Memory B cell (primary cell): ENCODE measurements around the gene B3GNT9.
A peak's percentile ranks its signal among the peaks of the same experiment; 100 is the strongest.

Experiments used
- ATAC-seq: fragments of 150-1000 bp; cut with Tn5 transposase; 2 replicates; pipeline ENCODE4 v1.10.0; 2021; ENCODE audit warnings: low read depth, mild to moderate bottlenecking, moderate library complexity
- DNase-seq, 2 donors: peaks; one replicate each; pipeline ENCODE4 v3.0.0; 2022; ENCODE audit warnings: low spot score in 2 of 2
- H3K27ac Mint-ChIP-seq: one replicate; pipeline ENCODE4 v1.8.0; 2022; ENCODE audit warnings: mild to moderate bottlenecking, moderate library complexity, mixed read lengths
- H3K27me3 Mint-ChIP-seq: one replicate; pipeline ENCODE4 v1.8.0; 2022; ENCODE audit warnings: mixed read lengths
- H3K36me3 Mint-ChIP-seq: one replicate; pipeline ENCODE4 v1.8.0; 2022; ENCODE audit warnings: mild to moderate bottlenecking, mixed read lengths
- H3K4me1 Mint-ChIP-seq: one replicate; pipeline ENCODE4 v1.8.0; 2022; ENCODE audit warnings: mixed read lengths
- H3K4me3 Mint-ChIP-seq: one replicate; pipeline ENCODE4 v1.8.0; 2022; ENCODE audit warnings: mild to moderate bottlenecking, moderate library complexity, mixed read lengths
- H3K9me3 Mint-ChIP-seq: one replicate; pipeline ENCODE4 v1.8.0; 2022; ENCODE audit warnings: mixed read lengths

The B3GNT9 gene

GRCh38 chr16:67166598-67167168 lies 15.9 kb upstream of the B3GNT9 start:
- Mint-ChIP-seq H3K9me3 (no peaks in the 10 kb centered on the region), H3K4me1 (peaks cover 24% of the 10 kb centered on the region), H3K27ac (peak overlapping the region; percentile 17), H3K27me3 (peaks cover 32% of the 10 kb centered on the region), H3K4me3 (no peak overlapping the region), H3K36me3 (peaks cover 2% of the 10 kb centered on the region)
- DNase-seq (no peak), ATAC-seq (no peak)

- no peaks in the 10 kb centered on the region for H3K9me3 Mint-ChIP-seq
- ATAC-seq (no peak), DNase-seq (no peak)
- H3K27ac Mint-ChIP-seq = no peak overlapping the region
- peaks cover 27% of the 10 kb centered on the region for H3K27me3 Mint-ChIP-seq
- peaks cover 2% of the 10 kb centered on the region for H3K36me3 Mint-ChIP-seq
- H3K4me1 Mint-ChIP-seq = peaks cover 20% of the 10 kb centered on the region
- H3K4me3 Mint-ChIP-seq = no peak overlapping the region
These were observed 15.3 kb upstream of the B3GNT9 start for GRCh38 chr16:67166110-67166547.

- Mint-ChIP-seq H3K4me1 (peaks cover 20% of the 10 kb centered on the region), H3K27me3 (peaks cover 24% of the 10 kb centered on the region), H3K27ac (no peak overlapping the region), H3K36me3 (peaks cover 2% of the 10 kb centered on the region), H3K4me3 (peak overlapping the region; percentile 34), H3K9me3 (no peaks in the 10 kb centered on the region)
- ATAC-seq (no peak), DNase-seq (no peak)
These were observed 14.6 kb upstream of the B3GNT9 start for GRCh38 chr16:67165121-67166078.

- no peak within 1 kb of the TSS for H3K27ac Mint-ChIP-seq
- no peak for ATAC-seq
- H3K9me3 Mint-ChIP-seq = no peaks in the 10 kb centered on the region
- DNase-seq = no peak
- H3K4me3 Mint-ChIP-seq = peak within 1 kb of the TSS; percentile 54
- peaks cover 15% of the 10 kb centered on the region for H3K4me1 Mint-ChIP-seq
- peaks cover 20% of the 10 kb centered on the region for H3K27me3 Mint-ChIP-seq
- peaks cover 2% of the 10 kb centered on the region for H3K36me3 Mint-ChIP-seq
These were observed 13.8 kb upstream of the B3GNT9 start, which contains the start of gene HSF4 for GRCh38 chr16:67164599-67165061. Gene HSF4, plus strand, starts transcription at chr16:67164745. Its CDS starts 67 bp downstream, at chr16:67164812.

DNA sequence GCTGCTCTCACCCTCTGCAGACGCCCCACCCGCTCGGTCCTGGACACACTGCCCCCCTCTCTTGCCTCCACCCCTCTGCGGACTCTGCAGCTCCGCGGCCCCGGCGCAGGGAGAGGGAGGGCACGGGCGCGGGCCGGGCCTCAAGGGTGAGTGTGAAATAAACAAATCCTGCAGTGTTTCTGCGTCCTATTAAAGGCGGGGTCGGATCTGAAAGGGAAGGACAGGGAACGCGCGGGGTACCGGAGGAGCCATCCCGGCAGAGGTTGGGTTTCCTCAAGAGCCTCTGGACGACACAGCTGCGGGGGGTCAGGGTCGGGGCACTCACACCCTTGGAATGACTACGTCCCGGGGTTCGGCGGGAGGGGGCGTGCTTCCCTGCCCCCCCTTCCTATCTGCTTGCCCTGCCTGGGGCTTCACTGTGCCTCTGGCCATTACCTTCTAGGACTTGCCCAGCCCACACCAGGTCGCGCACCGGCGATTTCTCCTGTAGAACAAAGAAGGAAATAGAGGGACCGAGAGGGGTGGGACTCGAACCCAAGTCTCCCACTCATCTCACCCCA lies 13.3 kb upstream of the B3GNT9 start:
- H3K4me3 Mint-ChIP-seq = peak overlapping the region; percentile 54
- H3K27ac Mint-ChIP-seq = no peak overlapping the region
- H3K4me1 Mint-ChIP-seq = peaks cover 14% of the 10 kb centered on the region
- DNase-seq = no peak
- H3K36me3 Mint-ChIP-seq = peaks cover 2% of the 10 kb centered on the region
- peaks cover 19% of the 10 kb centered on the region for H3K27me3 Mint-ChIP-seq
- no peaks in the 10 kb centered on the region for H3K9me3 Mint-ChIP-seq
- no peak for ATAC-seq

DNA sequence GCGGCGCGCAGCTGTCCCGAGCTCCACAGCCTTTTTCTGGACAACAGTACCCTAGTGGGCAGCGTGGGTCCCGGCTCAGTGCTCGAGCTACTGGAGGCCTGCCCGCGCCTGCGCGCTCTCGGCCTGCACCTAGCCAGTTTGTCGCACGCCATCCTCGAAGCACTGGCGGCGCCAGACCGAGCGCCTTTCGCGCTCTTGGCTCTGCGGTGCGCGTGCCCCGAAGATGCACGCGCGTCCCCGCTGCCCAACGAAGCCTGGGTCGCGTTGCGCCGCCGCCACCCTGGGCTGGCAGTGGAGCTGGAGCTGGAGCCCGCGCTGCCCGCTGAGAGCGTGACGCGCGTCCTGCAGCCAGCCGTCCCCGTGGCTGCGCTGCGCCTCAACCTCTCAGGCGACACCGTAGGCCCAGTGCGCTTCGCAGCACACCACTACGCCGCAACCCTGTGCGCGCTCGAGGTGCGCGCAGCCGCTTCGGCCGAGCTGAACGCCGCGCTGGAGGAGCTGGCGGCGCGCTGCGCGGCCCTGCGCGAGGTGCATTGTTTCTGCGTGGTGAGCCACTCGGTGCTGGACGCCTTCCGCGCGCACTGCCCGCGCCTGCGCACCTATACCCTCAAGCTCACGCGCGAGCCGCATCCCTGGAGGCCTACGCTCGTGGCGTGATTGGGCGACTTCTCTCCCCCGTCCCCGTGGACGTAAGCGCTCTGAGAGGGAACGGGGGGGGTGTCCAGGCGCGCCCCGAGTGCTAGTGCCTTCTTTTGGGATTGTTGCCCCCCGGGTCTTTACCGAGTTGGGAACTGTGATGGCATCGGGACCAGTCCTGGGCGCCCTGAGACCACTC lies 12.6 kb upstream of the B3GNT9 start:
- peaks cover 19% of the 10 kb centered on the region for H3K4me1 Mint-ChIP-seq
- no peak for DNase-seq

GRCh38 chr16:67162506-67163163 lies 11.8 kb upstream of the B3GNT9 start:
- ATAC-seq (no peak), DNase-seq (no peak)
- Mint-ChIP-seq H3K36me3 (no peaks in the 10 kb centered on the region), H3K4me1 (peaks cover 24% of the 10 kb centered on the region), H3K27ac (no peak overlapping the region), H3K4me3 (peak overlapping the region; percentile 53), H3K9me3 (no peaks in the 10 kb centered on the region), H3K27me3 (peaks cover 12% of the 10 kb centered on the region)

More for the DNA sequence above, 12.6 kb upstream of the B3GNT9 start:
- Mint-ChIP-seq H3K27me3 (peaks cover 15% of the 10 kb centered on the region), H3K36me3 (peaks cover 2% of the 10 kb centered on the region), H3K27ac (no peak overlapping the region), H3K4me3 (peak overlapping the region; percentile 54), H3K9me3 (no peaks in the 10 kb centered on the region)
- ATAC-seq = no peak

GRCh38 chr16:67161595-67162058 lies 10.8 kb upstream of the B3GNT9 start:
- Mint-ChIP-seq H3K4me3 (peak overlapping the region; percentile 34), H3K27ac (no peak overlapping the region), H3K9me3 (no peaks in the 10 kb centered on the region), H3K4me1 (peaks cover 28% of the 10 kb centered on the region), H3K27me3 (peaks cover 5% of the 10 kb centered on the region), H3K36me3 (no peaks in the 10 kb centered on the region)
- DNase-seq = no peak
- ATAC-seq = no peak

DNA sequence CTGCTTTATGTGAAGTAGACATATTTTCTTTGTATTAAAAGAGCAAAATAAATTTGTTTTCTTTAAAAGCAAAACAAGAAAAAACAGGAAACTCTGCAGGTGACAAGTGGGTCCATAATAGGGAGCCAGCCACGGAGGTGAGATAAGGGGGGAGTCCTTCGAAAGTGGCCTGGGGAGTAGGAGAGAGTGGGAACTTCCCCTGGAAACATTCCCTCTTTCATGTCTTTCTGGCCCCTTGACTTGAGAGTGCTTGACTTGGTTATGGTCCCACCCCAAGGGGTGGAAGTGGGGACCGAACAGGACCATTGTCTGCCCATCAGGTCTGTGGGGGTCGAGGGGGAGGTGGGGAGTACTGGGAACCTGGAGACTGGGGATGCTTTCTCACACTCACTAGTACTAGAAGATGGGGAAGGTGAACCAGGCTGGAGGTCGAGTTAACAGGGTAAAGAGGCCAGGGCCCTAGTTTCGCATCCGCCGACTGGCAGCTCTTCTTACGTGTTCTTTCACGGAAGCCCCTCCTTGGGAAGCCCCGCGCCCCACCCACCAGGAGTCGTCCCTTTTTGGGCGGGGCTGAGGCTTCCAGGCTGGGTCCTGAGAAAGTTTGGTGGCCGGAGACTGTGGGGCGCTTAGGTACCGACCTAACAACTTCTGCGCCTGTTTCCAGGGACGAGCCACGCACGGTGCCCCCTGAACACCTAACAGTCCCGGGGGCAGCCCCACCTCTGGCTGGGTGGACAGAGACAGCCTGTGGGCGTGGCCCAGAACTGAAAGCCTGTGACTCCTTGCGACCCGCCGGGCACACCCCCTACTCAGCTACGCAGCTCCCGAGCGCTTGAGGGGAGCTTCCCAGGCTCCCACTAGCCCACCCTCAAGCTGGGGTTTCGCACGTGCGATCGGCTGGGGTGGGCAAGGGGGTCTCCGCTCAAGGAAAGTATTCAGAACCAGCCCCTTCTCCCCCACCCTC lies 8.1 kb upstream of the B3GNT9 start:
- ATAC-seq (peak; percentile 60), DNase-seq (peak; percentile 70 to 82)
- no peaks in the 10 kb centered on the region for H3K9me3 Mint-ChIP-seq
- H3K27me3 Mint-ChIP-seq = no peaks in the 10 kb centered on the region
- peak overlapping the region; percentile 88 for H3K4me3 Mint-ChIP-seq
- H3K27ac Mint-ChIP-seq = peak overlapping the region; percentile 88
- H3K36me3 Mint-ChIP-seq = no peaks in the 10 kb centered on the region
- peaks cover 35% of the 10 kb centered on the region for H3K4me1 Mint-ChIP-seq

DNA sequence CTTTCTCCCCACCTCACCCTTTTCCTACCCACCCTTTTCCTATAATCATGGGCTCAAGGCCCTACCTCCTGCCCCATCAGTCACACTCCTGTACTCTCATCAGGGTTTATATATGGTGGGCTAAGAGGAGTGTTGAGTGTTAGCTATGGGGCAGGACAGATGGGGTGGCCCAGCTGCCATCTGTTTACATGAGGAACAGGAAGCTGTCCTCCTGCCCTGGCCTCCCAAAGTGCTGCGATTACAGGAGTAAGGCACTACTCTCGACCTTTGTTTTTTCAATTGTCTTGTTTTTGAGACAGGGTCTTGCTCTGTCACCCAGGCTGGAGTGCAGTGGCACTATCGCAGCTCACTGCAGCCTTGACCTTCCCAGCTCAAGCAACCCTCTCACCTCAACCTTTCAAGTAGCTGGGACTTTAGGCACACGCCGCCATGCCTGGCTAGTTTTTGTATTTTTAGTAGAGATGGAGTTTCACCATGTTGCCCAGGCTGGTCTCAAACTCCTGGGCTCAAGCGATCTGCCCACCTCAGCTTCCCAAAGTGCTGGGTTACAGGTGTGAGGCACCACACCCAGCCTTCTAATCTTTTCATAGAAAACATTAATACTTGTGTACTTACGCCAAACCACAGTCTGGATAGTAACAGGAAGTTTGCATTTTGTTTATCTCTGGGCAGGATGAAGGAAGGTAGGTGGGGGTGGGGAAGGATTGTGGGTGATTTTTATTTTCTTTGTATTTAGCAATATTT lies 7.3 kb upstream of the B3GNT9 start:
- peaks cover 38% of the 10 kb centered on the region for H3K4me1 Mint-ChIP-seq
- H3K36me3 Mint-ChIP-seq = no peaks in the 10 kb centered on the region
- ATAC-seq = no peak

DNA sequence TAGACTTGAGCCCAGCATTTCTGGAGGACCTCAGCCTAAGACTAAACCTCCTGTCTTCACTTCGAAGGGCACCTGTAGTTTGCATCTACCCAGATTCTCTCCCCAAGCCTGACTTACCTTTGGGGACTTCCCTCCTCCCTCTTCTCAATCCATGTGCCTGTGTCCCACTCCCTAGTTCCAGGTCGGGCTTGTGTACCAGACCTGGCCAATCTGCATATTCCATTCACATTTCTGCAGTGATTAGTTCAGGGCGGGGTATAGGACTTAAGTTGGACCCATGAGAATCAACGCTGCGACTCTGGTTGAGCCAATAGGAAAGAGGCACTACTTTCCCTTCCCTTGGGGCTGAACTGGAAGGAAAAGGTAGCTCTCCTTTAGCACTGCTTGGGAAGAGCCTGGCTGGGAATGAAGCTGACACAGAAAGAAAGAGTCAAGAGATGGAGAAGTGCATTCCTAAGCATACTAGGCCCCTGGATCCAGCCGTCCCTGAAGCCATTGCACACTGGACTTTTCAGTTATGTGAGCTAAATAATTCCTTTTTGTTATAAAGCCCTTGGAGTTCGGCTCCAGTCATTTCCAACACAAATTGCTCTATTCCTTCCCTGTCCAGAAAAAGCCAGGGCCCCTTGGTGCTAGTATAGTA lies 6.4 kb upstream of the B3GNT9 start:
- Mint-ChIP-seq H3K4me1 (peaks cover 38% of the 10 kb centered on the region), H3K27me3 (no peaks in the 10 kb centered on the region), H3K27ac (peak overlapping the region; percentile 88), H3K9me3 (no peaks in the 10 kb centered on the region), H3K4me3 (no peak overlapping the region), H3K36me3 (no peaks in the 10 kb centered on the region)
- ATAC-seq (no peak), DNase-seq (no peak)

More for the DNA sequence above, 7.3 kb upstream of the B3GNT9 start:
- Mint-ChIP-seq H3K27ac (peak overlapping the region; percentile 88), H3K4me3 (peak overlapping the region; percentile 88), H3K27me3 (no peaks in the 10 kb centered on the region), H3K9me3 (no peaks in the 10 kb centered on the region)
- no peak for DNase-seq
